Measurements from ENCODE around the gene PGP.

GRCh38 chr16:2175454-2175853, 39.2 kb downstream of the PGP start:
- no peak for TF ChIP-seq BHLHE40 (IDR thresholded peaks at IDR 0.05; ENCODE audit: borderline replicate concordance)
- no peak for TF ChIP-seq SUZ12 (IDR thresholded peaks at IDR 0.05)
- TF ChIP-seq FOXK2 (IDR thresholded peaks at IDR 0.05), result no peak
- no peak for TF ChIP-seq FOXM1 (IDR thresholded peaks at IDR 0.05; ENCODE audit: borderline replicate concordance)
- no peak for TF ChIP-seq NFRKB (IDR thresholded peaks at IDR 0.05)
- no peak for TF ChIP-seq PKNOX1 (IDR thresholded peaks at IDR 0.05)
- no peak for TF ChIP-seq ZNF384 (IDR thresholded peaks at IDR 0.05)
- TF ChIP-seq ELF4 (IDR thresholded peaks at IDR 0.05), result no peak
- no peak for TF ChIP-seq SP1 (IDR thresholded peaks at IDR 0.05)
- no peak for TF ChIP-seq TARDBP (IDR thresholded peaks at IDR 0.05)
- no peak for TF ChIP-seq L3MBTL2 (conservative IDR thresholded peaks at IDR 0.05)

All from HEK293T (cell line).